Endothelial cell (in vitro differentiated cells): ENCODE results near the gene INPP5F. TPM values are rescaled to one million over a fixed set of nuclear protein-coding genes. Genes with fewer than 3 reads are reported as not detected.

Experiments
- DNase-seq: peaks from one replicate; pipeline ENCODE4 v3.0.0; 2021; ENCODE audit warnings: low spot score
- H3K27ac Mint-ChIP-seq: one replicate; pipeline ENCODE4 v1.8.0; 2021; ENCODE audit warnings: mixed read lengths, inconsistent platforms; ENCODE audit not compliant: unreplicated experiment
- H3K27me3 Mint-ChIP-seq: one replicate; pipeline ENCODE4 v1.8.0; 2021; ENCODE audit warnings: mild to moderate bottlenecking, moderate library complexity, mixed read lengths, inconsistent platforms; ENCODE audit not compliant: unreplicated experiment
- H3K36me3 Mint-ChIP-seq: one replicate; pipeline ENCODE4 v1.8.0; 2021; ENCODE audit warnings: mild to moderate bottlenecking, low read depth, mixed read lengths, inconsistent platforms; ENCODE audit not compliant: unreplicated experiment
- H3K4me1 Mint-ChIP-seq: one replicate; pipeline ENCODE4 v1.8.0; 2021; ENCODE audit warnings: mild to moderate bottlenecking, mixed read lengths, inconsistent platforms; ENCODE audit not compliant: unreplicated experiment
- H3K4me3 Mint-ChIP-seq: one replicate; pipeline ENCODE4 v1.8.0; 2021; ENCODE audit warnings: mild to moderate bottlenecking, mixed read lengths, inconsistent platforms; ENCODE audit not compliant: unreplicated experiment
- H3K9me3 Mint-ChIP-seq: one replicate; pipeline ENCODE4 v1.8.0; 2021; ENCODE audit warnings: mixed read lengths, inconsistent platforms; ENCODE audit not compliant: unreplicated experiment
- total RNA-seq: library from RNA; stranded (reverse); fragmentation: NEBNext Ultra II Directional; extraction: Animal tissue kit (Norgen Biotek cat#: 25700); gene quantifications from one replicate; pipeline ENCODE4 v1.2.1, GENCODE V29; 2021; ENCODE audit not compliant: unreplicated experiment
- TF ChIP-seq, protein P1 (sequence below): fragments of 200-600 bp; sonication (generic); IDR thresholded peaks from one replicate; pipeline ENCODE4 v1.5.0; 2021; ENCODE audit warnings: antibody characterized with exemption; ENCODE audit not compliant: unreplicated experiment

The INPP5F gene
- total RNA-seq, 1 donor from 2014 or later, result 45.7 TPM

DNA sequence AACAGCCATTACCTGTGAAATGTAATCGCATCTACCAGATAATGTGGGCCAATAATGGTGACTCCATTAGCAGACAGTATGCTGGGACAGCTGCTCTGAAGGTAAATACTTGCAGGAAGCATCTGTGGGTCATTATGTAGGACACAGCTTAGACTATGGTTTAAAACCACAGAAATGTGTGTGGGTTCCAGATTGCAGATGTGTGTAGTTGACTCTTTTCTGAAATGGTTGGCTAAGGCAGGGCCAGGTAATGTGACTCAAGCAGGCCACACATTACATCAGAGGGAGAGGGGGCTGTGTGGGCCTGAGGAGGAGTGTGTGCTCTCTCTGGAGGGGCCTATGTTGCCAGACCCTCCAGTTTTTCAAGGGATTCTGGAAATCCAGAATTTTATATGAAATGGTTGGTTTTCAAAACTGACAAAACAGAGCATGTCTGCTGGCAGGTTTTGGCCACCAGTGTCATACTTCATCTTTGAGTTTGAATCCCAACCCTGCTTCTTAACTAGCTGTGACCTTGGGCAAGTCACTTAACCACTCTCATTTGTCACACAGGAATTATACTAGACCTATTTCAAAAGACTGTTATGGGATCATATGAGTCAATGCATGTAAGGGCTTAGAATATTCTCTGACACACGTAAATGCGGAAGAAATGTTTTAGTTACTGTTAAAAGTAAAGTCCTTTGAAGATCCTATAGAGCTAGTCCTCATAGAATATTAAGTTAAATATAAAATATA, 82.3 kb downstream of the INPP5F start:
- TF ChIP-seq, protein P1, sequence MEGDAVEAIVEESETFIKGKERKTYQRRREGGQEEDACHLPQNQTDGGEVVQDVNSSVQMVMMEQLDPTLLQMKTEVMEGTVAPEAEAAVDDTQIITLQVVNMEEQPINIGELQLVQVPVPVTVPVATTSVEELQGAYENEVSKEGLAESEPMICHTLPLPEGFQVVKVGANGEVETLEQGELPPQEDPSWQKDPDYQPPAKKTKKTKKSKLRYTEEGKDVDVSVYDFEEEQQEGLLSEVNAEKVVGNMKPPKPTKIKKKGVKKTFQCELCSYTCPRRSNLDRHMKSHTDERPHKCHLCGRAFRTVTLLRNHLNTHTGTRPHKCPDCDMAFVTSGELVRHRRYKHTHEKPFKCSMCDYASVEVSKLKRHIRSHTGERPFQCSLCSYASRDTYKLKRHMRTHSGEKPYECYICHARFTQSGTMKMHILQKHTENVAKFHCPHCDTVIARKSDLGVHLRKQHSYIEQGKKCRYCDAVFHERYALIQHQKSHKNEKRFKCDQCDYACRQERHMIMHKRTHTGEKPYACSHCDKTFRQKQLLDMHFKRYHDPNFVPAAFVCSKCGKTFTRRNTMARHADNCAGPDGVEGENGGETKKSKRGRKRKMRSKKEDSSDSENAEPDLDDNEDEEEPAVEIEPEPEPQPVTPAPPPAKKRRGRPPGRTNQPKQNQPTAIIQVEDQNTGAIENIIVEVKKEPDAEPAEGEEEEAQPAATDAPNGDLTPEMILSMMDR, result no peak
- H3K4me3 Mint-ChIP-seq, result no peak overlapping the region
- no peaks in the 10 kb centered on the region for H3K27me3 Mint-ChIP-seq
- DNase-seq, result no peak
- no peaks in the 10 kb centered on the region for H3K36me3 Mint-ChIP-seq
- H3K27ac Mint-ChIP-seq, result no peak overlapping the region
- peaks cover 8% of the 10 kb centered on the region for H3K4me1 Mint-ChIP-seq
- no peaks in the 10 kb centered on the region for H3K9me3 Mint-ChIP-seq

DNA sequence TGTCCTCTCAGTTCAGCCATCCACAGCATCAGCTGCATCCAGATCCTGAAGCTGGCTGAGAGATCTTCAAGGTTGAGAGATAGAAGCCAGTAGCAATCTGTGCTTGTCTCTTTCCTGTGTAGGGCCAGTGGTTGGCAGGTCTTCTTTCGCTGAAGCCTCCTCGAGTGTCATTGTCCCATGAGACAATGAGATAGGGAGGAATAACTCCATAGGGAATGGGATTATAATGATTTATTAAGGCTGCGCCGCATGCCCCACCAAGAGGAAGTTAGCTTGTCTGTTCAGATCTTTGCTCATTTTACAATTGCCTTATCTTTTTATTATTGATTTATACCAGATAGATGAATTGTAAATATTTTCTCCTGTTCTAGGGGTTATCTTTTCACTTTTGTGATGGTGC, 85.3 kb downstream of the INPP5F start:
- no peak overlapping the region for H3K4me3 Mint-ChIP-seq
- H3K36me3 Mint-ChIP-seq, result peaks cover 10% of the 10 kb centered on the region
- no peaks in the 10 kb centered on the region for H3K27me3 Mint-ChIP-seq
- H3K9me3 Mint-ChIP-seq, result no peaks in the 10 kb centered on the region
- DNase-seq, result no peak
- TF ChIP-seq, protein P1, result no peak
- no peaks in the 10 kb centered on the region for H3K4me1 Mint-ChIP-seq
- H3K27ac Mint-ChIP-seq, result no peak overlapping the region

DNA sequence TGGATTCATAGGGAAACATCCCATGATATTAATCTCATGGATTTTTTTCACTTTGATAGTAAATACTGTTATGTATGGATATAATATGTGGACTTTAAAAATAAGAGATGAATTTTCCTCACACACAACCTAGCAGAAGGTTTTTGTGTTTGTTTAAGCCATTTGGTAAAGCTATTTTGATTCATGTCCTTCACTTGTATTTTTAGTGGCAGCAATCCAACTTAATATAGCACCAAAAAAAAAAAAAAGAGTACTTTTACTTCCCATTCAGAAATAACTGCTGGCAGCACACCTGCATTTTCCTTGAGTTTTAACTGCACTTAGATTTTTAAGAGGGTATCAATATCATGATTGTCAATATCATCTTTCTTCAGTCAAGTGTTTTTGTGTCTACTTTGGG, 86.8 kb downstream of the INPP5F start:
- TF ChIP-seq, protein P1, result no peak
- H3K9me3 Mint-ChIP-seq, result no peaks in the 10 kb centered on the region
- DNase-seq, result no peak
- peaks cover 13% of the 10 kb centered on the region for H3K36me3 Mint-ChIP-seq
- no peaks in the 10 kb centered on the region for H3K4me1 Mint-ChIP-seq
- H3K27ac Mint-ChIP-seq, result no peak overlapping the region
- H3K4me3 Mint-ChIP-seq, result no peak overlapping the region
- no peaks in the 10 kb centered on the region for H3K27me3 Mint-ChIP-seq

DNA sequence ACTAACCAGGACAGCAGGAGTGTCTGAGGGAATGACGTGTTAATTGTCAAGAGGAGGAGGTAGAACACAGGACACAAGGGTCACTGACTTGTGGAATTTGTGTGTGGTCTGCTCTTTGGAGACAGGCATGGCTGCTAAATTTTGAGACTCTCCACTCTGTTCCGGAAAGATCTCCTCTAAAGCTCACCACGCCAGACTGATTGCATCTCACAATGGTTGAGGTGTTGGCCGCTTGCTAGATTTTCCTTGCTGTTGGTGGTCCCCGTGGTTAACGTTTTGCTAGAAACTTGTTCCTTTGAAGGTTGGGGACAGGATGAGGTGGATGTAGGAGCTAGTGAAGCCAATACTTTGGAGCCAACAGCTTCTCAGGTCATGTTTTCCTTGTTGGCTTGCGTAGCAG, 89.8 kb downstream of the INPP5F start:
- no peak overlapping the region for H3K27ac Mint-ChIP-seq
- TF ChIP-seq, protein P1, result no peak
- no peak overlapping the region for H3K4me3 Mint-ChIP-seq
- DNase-seq, result no peak
- H3K27me3 Mint-ChIP-seq, result no peaks in the 10 kb centered on the region
- no peaks in the 10 kb centered on the region for H3K9me3 Mint-ChIP-seq
- peaks cover 13% of the 10 kb centered on the region for H3K36me3 Mint-ChIP-seq
- H3K4me1 Mint-ChIP-seq, result peaks cover 13% of the 10 kb centered on the region
